Measurements from ENCODE around the gene ITLN1.

The ITLN1 gene

DNA sequence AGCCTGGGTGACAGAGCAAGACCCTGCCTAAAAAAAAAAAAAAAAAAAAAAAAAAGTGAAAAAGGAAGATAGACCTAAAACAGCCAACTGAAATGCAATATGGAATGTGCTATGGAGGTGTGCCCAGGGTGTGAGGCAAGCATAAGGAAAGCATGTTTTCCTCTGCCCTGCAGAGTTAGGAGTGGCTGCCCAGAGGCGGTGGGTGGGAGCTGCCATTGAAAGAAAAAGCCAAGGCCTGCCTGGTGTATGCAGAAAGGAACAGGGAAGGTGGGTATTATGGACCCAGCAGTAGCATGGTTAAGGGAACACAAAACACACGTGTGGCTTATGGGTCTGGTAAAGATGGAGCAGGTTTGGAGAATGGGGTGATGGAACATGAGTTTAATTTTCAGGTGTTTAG, 31.2 kb downstream of the ITLN1 start:
- DNase-seq, result no peak

DNA sequence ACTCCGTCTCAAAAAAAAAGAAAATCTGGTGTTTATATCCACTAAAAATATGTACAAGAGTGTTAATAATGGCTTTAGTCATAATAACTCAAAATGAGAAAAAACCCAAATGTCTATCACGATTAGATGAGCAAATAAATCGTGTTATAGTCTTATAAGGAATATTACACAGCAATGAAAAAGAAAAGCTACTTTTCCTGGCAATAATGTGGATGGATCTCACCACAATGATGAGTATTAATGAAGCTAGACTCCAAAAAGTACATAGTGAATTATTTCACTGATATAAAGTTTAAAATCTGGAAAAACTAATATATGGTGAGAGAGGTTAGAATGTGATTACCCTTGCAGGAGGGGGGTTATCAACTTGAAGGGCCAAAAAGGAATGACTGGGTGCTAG, 32.0 kb downstream of the ITLN1 start:
- no peak for DNase-seq

DNA sequence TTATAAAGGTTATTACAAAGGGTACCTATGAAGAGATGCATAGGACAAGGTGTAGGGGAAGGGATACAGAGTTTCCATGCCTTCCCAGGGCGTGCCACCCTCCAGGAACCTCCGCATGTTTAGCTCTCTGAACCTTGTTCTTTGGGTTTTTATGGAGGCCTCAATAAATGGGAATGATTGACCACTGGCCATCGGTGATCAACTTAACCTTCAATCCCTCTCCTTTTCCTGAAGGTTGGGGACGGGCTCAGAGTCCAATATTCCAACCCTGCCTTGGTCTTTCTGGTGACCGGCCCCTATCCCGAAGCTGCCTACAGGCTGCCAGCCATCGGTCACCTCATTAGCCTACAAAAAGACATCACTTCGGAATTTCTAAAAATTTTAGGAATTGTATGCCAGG, 34.0 kb downstream of the ITLN1 start:
- no peak for DNase-seq

DNA sequence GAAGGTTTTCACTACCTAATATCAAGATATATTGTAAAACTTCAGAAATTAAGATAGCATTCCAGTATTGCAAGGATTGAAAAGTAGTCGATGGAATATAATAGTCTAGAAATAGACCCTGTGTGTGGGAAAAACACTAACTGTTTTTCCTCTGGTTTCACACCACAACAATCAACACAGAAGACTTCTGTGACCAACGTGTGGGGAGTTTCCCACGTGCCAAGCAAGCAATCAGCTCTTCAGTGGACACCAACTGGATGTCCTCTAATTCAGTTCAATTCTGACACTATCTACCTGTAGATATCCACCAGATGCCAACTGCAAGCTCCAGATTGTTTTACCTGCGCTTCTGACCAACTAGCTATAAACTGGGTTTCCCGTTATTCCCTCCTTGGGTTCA, 34.4 kb downstream of the ITLN1 start:
- DNase-seq, result no peak

DNA sequence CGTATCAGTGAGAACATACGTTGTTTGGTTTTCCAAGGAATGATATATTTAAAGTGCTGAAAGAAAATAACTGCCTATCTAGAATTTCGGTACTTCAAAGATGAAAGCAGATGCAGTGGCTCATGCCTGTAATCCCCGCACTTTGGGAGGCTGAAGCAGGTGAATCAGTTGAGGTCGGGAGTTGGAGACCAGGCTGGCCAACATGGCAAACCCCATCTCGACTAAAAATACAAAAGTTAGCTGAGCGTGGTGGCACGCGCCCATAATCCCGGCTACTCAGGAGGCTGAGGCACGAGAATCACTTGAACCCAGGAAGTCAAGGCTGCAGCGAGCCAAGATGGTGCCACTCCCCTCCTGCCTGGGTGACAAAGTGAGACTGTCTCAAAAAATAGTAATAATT, 38.7 kb downstream of the ITLN1 start:
- no peak for DNase-seq

DNA sequence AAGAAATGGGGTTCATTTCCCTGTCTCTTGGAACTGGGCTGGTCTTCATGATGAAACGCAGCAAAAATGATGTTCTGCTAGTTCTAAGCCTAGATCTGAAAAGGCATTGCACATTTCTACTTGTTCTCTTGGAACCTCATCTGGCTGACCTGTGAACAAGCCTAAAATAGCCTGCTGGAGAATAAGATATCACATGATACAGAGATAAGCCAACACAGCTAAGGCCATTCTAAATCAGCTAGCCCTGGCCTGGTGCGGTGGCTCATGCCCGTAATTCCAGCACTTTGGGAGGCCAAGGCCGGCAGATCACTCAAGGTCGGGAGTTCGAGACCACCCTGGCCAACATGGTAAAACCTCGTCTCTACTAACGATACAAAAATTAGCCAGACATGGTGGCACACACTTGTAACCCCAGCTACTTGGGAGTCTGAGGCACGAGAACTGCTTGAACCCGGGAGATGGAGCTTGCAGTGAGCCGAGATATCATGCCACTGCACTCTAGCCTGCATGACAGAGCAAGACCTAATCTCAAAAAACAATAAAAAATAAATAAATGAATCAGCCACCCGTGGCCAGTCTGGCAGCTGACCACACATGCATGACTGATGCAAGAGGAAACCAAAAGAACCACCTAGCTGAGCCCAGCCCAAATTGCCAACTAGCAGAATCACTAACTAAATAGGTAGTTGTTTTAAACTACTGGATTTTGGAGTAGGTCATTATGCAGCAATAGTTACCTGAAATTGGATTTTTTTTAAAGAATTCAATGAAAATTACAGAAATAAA, 40.3 kb downstream of the ITLN1 start:
- DNase-seq, result no peak

DNA sequence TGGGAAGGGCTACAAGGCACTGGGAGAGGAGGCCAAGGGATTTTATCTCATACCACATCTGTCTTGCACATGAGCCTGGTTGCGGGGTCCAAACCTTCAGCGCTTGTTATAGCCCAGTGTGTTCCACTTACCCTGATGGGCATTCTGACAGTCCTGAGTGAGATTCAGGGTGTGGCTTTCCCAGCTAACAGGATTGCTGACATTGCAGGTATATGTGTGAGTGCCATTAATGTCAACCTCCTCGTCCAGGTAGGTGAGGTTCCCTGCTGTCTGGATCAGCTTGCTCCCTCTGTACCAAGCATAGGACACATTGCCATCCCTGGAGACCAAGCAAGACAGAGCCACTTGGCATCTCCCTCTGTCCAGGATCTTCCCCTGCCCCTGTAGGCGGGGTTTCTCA, 43.9 kb downstream of the ITLN1 start:
- no peak for DNase-seq

DNA sequence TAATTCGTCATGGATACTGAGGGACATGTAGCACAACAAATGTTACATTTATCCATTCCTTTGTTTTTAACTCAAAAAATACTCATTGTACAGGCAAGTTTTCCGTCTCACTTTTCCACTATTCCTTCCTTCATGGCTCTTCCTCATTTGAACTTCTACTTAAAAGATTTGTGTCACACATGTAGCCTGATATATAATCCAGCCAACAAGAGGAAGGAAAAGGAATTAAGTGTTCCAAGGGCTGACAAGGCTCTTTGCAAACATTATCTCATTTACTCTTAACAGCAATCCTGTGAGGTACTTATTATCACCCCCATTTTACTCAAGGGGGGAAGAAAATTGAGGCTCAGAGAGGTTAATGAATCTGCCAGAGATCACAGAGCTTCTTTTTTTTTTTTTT, 45.2 kb downstream of the ITLN1 start:
- no peak for DNase-seq

DNA sequence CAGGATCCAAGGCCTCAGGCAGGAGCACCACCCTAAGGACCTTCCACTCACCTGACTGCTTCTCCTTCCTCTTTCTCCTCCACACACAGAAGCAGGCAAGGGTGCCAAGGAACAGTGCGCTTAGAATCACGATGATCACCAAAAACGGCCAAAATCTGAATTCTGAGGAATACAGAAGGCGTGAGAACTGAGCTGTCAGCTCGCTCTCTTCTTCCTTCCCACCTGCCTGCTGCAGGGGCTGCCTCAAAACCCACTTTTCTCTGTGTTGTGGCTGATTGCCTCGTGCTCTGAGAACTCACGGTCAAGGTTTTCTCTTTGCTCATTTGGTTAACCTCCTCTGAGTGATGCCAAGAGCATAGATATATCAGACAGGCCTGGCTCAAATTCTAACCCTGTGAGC, 46.1 kb downstream of the ITLN1 start:
- no peak for DNase-seq

DNA sequence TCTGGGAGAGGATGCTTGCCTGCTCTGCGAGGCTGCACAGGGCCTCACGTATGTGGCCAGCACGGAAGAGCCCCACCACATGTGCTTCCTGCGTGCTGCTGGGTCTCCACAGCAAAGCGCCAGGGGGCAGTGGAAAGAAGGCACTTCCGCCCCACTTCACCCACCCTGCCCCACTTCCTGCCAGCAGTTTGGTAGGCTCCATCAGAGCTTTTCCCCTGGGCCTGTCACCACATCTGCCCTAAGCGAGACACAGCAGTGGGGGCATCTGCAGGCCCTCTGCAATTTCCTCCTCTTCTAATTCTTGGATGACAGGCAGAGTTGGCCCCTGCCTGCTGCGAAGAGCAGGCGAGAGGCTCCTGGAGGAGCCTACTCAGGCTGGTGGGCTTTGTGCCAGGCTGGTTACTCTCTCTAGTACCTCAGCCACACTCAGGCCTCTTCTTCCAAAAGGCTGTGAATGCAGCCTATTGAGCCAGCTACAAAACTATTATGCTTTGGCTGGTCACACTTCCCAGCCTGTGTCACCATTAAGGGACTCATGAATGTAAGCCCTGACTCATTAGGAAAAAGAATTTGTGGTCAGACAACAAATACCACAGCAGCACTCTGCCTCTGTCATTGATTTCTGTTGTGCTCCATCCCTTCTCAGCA, 47.3 kb downstream of the ITLN1 start:
- peak; percentile 58 for DNase-seq

DNA sequence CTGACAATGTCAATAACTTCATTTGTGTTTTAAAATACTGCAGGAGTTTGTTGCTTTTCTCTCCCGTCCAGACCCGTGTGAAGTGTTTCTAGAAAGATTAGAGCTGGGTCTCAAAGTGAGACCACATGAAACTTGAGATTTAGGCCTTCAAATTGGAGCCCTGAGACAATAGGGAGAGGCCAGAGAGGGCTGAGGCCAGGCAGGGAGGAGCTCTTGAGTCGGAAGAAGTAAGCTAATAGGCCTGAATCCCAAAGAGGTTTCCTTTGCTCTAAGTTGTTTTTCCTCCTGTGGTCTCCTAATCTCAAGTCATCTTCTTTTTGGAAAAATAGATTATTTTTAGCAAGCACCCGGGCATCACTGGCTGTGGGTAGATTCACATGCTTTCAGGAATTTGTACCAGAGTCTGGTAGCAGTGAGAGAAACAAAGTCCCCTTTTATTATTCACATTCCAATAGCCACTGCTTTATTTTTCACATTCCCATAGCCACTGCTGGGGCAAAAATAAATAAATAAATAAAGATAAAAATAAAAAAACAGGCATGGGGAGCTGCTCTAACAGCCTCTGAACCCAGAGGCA, 47.9 kb downstream of the ITLN1 start:
- DNase-seq, result no peak

DNA sequence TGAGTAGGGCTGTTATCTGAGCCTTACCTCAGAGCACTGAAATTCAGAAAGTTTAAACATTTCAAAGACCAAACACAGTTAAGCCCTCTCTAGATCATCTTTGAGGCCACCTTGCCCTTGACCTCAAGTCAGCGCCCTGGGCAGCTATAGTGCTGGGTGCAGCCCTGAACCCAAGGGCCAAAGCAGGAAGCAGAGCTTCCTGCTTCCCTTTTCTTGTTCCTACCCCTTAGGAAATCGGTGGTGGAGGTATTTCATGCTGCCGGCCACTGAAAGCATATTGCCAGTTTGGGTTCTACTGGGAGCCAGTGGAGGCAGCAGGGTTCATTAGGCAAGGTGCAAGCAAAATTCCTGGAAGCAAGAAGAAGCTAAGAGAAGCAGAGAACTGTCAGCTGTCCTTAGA, 48.4 kb downstream of the ITLN1 start:
- no peak for DNase-seq

DNA sequence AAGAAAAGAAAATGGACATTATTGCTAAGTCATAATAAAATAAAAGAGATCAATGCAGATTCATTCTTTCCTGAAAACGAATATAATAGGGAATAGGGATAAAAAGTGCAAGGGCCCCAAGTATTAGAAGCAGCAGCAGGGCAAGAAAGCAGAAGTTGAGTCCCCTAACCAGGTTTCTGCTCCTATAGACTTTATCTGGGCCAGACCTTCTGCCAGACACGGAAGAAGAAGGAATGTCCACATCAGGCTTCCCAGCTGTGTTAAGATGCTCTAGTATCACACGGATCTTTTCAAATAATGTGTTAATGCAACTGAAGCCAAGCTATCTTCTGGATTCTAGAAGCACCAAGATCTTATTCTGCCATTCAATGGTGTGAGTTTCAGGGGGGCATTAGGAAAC, 49.2 kb downstream of the ITLN1 start:
- DNase-seq, result no peak

DNA sequence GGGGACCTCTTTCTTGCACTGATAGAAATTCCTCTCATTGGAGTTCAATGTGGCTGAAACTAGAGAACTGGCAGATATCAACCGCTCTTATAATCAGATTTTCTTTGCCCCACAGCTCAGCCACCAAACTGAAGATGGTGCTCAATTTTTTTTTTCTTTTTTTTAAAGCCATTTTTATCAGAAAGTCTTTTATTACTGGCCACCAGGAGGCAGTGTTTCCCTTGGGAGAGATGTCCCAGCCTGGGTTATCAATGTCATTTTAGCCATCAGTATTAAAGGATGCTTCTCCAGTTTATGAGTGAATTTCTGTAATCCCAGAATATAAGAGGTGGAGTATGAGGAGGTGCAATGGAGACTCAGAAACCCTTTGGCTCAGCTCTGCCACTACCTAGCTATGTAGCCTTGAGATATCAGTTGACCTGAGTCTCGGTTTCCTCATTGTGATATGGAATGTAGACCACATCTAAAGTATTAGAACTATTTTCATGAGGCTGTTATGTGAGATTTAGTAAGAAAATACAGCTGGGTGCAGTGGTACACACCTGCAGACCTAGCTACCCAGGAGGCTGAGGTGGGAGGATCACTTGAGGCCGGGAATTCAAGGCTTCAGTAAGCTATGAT, 49.9 kb downstream of the ITLN1 start:
- no peak for DNase-seq

DNA sequence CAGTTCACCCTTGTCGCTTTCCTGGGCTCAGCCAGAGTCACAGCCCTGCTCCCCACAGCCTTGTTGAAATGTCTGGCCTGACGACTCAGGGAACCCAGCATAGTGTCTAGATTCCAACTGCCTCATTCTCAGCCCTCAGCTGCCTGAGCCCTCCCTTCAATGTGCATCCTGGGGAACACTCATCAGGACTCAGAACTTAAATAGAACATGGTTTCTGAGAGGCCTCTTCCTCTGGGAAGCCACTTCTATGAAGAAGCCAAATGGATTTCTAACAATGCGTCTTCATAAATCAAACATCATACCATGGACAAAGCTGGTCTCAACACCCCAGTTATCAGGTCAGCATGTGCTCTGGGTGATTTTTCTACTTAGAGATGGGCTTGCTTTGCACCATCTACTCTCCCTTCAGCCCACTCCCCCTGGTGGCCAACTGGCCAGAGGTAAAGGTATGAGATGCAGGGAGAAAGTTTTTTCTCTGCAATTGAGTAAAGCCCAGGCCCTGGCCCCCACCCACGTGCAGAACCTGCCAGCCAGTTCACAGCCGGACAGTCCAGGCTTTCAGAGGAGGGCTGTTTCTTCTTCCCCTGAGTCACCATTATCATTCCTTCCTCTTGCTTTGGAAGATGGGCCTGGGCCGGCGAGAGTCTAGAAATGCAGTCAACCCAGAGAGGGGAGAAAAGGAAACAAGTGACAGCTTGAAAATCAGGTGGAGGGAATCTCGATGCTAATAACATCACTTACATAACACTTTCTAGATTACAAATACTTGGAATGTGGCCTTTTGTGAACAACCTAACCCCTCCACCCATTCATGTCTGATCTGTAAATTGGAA, 54.4 kb downstream of the ITLN1 start:
- DNase-seq, result peak; percentile 57

DNA sequence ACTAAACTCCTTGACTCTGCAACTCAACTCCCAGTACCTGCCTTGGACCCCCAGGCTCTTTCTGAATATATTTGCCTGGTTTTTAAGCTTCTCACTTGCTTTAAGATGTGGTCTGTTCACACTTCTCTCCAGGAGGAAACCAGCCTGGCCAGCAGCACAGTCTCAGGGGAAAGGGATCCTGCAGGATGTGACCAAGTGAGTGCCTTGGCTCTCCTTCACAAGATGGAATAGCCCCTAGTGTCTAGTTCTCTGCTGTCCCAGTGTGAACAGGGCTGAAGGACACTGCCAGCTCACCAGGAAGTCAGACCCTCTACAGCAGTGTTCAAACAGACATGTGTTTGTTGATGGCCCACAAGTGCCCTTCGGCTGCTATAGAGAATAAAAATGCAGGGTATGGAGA, 55.2 kb downstream of the ITLN1 start:
- no peak for DNase-seq

DNA sequence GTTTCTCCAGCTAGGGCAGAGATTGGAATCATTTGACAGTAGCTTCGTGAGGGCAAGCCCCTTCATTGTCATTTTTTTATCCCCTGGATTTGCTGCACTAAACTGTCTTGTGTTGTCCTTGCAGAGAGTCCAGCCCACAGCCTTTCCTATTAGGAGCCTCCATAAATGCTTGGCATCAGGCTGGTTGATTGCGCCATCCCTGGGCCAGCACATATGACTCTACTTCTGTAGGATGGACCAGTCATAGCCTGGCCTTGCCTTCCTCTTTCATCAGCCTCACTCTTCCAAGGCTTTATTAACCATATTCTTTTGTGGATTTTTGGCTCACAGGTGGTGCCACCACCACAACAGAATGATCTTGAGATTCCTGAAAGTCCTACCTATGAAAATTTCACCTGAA, 57.6 kb downstream of the ITLN1 start:
- DNase-seq, result no peak

DNA sequence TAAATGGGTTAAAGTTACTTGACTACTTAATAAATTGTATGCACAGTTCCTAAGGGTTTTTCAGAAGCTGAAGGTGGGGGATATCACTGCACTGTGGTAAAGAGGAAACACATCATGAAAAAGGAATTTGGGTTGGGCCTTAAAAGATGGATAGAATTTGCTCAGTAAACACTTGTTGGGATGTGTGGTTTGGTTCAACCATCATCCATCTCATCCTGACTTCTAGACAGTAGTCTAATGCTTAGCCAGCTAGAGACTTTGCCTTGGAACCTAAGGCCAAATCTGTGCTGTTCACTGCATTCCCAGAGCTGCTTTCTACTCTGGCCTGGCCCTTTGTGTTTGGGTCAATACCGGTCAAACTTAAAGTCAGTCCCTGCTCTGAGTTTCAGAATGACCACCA, 58.4 kb downstream of the ITLN1 start:
- no peak for DNase-seq
